ENCODE results near the gene TCF25. TPM values are rescaled to one million over a fixed set of nuclear protein-coding genes. Genes with fewer than 3 reads are reported as not detected.
A peak's percentile ranks its signal among the peaks of the same experiment; 100 is the strongest.
"Not testable (repeated sequence)": the region's sequence is repeated elsewhere in the genome, so short reads cannot be mapped to it uniquely, and the experiment has no call there.

The TCF25 gene, protein sequence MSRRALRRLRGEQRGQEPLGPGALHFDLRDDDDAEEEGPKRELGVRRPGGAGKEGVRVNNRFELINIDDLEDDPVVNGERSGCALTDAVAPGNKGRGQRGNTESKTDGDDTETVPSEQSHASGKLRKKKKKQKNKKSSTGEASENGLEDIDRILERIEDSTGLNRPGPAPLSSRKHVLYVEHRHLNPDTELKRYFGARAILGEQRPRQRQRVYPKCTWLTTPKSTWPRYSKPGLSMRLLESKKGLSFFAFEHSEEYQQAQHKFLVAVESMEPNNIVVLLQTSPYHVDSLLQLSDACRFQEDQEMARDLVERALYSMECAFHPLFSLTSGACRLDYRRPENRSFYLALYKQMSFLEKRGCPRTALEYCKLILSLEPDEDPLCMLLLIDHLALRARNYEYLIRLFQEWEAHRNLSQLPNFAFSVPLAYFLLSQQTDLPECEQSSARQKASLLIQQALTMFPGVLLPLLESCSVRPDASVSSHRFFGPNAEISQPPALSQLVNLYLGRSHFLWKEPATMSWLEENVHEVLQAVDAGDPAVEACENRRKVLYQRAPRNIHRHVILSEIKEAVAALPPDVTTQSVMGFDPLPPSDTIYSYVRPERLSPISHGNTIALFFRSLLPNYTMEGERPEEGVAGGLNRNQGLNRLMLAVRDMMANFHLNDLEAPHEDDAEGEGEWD
- total RNA-seq = 192 and 194 TPM in 2 replicates

DNA sequence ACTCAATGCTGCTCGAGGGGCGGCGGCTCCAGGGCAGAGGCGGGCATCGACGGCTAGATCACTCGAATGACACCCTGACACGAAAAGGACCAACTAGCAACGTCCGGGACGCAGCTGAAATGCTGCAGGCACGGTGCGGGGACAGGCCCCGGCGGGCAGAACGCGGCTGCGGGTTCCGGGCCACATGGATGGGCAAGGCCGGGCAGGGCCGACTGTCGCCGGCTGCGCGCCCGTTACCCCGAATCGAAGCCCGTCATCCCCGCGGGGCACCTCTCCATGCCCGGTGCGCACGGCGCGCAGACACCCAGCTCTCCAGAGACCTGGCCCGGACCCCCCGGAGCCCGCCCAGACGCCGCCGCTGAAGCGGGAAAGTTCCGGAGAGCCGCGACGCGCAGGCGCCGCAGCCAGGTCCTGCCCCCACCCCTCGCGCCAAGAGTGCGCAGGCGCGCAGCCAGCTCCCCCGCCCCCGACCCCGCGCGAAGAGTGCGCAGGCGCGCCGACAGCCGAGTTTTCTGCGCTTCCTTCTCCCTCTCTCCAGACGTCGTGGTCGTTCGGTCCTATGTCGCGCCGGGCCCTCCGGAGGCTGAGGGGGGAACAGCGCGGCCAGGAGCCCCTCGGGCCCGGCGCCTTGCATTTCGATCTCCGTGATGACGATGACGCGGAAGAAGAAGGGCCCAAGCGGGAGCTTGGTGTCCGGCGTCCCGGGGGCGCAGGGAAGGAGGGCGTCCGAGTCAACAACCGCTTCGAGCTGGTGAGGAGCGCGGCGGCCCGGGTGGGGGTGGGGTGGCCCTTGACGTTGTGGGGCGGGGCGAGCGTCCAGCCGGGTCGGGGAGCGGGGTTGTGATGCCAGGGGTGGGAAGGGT lies at the start of gene TCF25:
TCF25 (plus strand) TSS at position 484 of the 863 bp plus-strand sequence; CDS start at position 560, 76 bp downstream.
- Mint-ChIP-seq H3K9me3 (peaks cover 4% of the 10 kb centered on the region), H3K27me3 (no peaks in the 10 kb centered on the region)

DNA sequence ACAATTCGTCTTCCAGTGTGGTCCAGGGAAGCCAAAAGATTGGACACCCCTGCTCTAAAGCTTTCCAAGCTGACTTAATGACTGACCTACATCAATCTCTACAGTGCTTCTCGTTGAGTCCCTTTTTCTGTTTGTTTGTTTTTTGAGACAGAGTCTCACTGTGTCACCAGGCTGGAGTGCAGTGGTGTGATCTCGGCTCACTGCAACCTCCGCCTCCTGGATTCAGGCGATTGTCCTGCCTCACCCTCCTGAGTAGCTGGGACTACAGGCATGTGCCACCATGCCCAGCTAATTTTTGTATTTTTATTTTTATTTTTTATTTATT lies 49.6 kb upstream of the TCF25 start:
- DNase-seq; intact Hi-C loops (cut with micrococcal nuclease); H3K27me3 Mint-ChIP-seq; H3K4me1 Mint-ChIP-seq; H3K4me3 Mint-ChIP-seq; H3K27ac Mint-ChIP-seq; H3K9me3 Mint-ChIP-seq; H3K36me3 Mint-ChIP-seq (ENCODE audit: low read depth): not testable (repeated sequence)

More for the DNA sequence above, at the start of gene TCF25:
- Mint-ChIP-seq H3K4me3 (peak within 1 kb of the TSS; percentile 92), H3K27ac (peak within 1 kb of the TSS; percentile 98), H3K36me3 (ENCODE audit: low read depth) (peaks cover 39% of the 10 kb centered on the region), H3K4me1 (peaks cover 13% of the 10 kb centered on the region)
- DNase-seq = peak; percentile 96
- intact Hi-C loops (cut with micrococcal nuclease) = loop anchor here (5.0 kb wide), 1 partner anchor 54 kb away; no protein-coding TSS in a partner anchor

DNA sequence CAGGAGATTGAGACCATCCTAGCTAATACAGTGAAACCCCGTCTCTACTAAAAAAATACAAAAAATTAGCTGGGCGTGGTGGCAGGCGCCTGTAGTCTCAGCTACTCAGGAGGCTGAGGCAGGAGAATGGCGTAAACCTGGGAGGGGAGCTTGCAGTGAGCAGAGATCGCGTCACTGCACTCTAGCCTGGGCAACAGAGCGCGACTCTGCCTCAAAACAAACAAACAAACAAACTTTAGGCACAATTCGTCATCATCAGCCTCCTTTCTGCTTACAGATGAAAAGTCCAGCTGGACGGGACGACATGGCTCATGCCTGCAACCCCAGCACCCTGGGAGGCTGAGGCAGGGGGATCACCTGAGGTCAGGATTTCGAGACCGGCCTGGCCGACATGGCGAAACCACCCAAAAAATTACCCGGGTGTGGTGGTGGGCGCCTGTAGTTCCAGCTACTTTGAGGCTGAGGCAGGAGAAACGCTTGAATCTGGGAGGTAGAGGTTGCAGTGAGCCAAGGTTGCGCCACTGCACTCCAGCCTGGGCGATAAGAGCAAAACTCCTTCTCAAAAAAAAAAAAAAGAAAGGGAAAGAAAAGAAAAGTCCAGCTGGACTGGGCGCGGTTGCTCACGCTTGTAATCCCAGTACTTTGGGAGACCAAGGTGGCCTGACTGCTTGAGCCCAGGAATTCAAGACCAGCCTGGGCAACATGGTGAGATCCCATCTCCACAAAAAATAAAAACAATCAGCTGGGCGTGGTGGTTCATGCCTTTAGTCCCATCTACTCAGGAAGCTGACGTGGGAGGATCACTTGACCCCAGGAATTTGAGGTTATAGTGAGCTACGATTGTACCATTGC lies 46.6 kb upstream of the TCF25 start:
- no peak for DNase-seq
- Mint-ChIP-seq H3K36me3 (ENCODE audit: low read depth) (no peaks in the 10 kb centered on the region), H3K27me3 (peaks cover 19% of the 10 kb centered on the region), H3K4me1 (peaks cover 5% of the 10 kb centered on the region), H3K4me3 (no peak overlapping the region), H3K9me3 (no peaks in the 10 kb centered on the region), H3K27ac (no peak overlapping the region)
- intact Hi-C loops (cut with micrococcal nuclease) = no loop called here

DNA sequence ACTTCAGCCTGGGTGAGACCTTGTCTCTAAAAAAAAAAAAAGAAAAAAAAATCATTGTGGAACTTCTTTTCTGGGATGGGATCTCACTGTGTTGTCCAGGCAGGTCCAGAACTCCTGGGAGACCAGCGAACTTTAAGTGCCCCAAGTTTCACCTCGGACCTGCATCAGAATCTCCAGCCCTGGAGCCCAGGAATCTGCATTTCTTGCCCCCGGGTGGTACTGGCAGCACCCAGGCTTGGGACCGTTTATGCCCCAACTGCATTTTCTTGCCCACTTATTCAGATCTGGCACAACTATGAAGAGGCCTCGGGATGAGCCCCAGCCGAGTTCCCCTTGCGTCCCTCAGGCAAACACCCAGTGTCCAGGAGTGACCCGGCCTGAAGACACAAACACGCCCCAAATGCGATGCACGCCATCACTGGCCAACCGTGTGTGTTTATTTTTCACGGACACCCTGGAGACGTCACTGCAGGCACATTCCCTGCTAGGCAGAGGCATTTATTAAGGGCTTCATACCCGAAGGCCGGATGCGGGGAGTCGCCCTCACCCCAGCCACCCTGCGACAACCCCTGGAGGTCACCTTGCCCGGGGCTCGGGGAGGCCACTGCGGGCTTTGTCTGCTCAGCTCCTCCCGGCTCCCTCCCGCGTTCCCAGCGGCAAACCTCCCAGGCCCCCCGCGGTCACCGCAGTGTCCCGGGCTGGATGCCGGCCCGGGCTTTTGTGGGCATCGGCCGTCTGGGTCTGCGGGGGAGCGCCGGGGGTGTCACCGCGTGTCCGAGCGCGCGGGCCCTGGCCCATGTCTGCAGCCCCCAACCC lies 45.8 kb upstream of the TCF25 start:
- Mint-ChIP-seq H3K4me1 (peaks cover 5% of the 10 kb centered on the region), H3K9me3 (no peaks in the 10 kb centered on the region), H3K27ac (no peak overlapping the region), H3K36me3 (ENCODE audit: low read depth) (no peaks in the 10 kb centered on the region), H3K4me3 (peak overlapping the region; percentile 72), H3K27me3 (peaks cover 19% of the 10 kb centered on the region)
- intact Hi-C loops (cut with micrococcal nuclease) = loop anchor here (1.0 kb wide), 1 partner anchor 11 kb away; the partner anchor contains the start of gene FANCA
- no peak for DNase-seq

DNA sequence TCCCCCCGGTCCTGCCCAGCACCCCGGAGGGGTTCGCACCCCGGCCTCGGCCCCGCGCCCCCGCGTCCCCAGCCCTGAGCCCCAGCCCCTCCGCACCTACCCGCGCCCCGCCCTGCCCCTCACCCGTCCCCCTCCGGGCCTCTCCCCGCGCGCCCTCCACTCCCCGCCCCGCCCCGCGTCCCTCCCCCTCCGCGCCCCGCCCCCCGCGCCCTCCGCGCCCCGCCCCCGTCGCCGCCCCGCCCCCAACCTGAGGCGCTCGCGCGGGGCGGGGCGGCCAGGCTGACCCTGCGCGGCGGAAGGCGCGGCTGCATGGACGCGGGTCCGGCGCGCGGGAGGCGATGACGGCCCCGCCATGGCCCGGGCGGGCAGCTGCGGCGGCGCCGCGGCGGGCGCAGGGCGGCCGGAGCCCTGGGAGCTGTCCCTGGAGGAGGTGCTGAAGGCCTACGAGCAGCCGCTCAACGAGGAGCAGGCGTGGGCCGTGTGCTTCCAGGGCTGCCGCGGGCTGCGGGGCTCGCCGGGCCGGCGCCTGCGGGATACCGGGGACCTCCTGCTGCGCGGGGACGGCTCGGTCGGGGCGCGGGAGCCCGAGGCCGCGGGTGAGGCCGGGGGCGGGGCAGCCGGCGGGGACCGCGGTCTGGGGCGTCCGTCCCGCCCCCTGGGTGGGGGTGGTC lies 45.1 kb upstream of the TCF25 start, which contains the start of gene SPIRE2:
SPIRE2 (plus strand) TSS at position 277 of the 671 bp plus-strand sequence; CDS start at position 353, 76 bp downstream.
- peak; percentile 95 for DNase-seq
- Mint-ChIP-seq H3K4me1 (peaks cover 5% of the 10 kb centered on the region), H3K4me3 (peak within 1 kb of the TSS; percentile 72), H3K9me3 (no peaks in the 10 kb centered on the region), H3K36me3 (ENCODE audit: low read depth) (no peaks in the 10 kb centered on the region), H3K27ac (no peak within 1 kb of the TSS), H3K27me3 (peaks cover 19% of the 10 kb centered on the region)
- intact Hi-C loops (cut with micrococcal nuclease) = loop anchor here (1.0 kb wide), 1 partner anchor 12 kb away; the partner anchor contains the start of gene FANCA

DNA sequence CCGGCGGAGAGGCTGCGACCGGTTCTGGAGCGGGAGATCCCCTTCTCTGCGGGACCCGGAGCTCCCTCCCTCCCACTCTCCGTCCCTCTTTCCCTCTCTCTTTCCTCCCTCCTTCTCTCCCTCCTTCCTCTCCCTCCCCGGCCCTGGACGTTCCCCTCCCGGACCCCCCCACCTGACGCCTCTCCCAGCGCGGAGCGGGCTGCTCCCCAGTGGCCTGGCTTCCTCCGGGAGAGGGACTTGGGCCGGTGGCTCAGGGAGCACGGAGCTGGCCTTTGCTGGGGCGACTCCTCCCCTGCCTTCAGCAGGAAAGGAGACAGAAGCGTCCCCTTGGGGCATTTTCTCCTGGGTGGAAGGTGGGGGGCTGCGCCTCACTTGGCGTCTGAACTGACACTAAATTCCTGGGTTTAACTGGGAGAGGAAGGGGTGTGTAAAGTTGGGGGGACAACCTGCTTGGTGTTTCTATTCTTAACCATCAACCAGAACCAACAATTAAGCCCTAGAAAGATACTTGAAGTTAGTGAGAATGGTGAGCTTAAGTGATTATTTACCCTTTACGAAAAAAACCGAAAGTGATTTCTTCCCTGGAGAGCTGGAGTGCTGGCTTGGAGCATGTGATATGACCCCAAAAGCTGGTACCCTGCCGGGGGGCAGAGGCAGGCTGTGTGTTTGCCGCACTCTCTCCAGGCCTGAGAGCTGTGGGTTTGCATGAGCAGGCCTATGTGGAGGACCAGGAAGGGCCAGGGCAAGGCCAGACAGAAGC lies 44.3 kb upstream of the TCF25 start:
- Mint-ChIP-seq H3K9me3 (no peaks in the 10 kb centered on the region), H3K27ac (no peak overlapping the region), H3K4me1 (peaks cover 5% of the 10 kb centered on the region), H3K36me3 (ENCODE audit: low read depth) (no peaks in the 10 kb centered on the region), H3K4me3 (peak overlapping the region; percentile 59), H3K27me3 (peaks cover 19% of the 10 kb centered on the region)
- no peak for DNase-seq
- intact Hi-C loops (cut with micrococcal nuclease) = loop anchor here (1.0 kb wide), 1 partner anchor 13 kb away; the partner anchor contains the start of gene FANCA

DNA sequence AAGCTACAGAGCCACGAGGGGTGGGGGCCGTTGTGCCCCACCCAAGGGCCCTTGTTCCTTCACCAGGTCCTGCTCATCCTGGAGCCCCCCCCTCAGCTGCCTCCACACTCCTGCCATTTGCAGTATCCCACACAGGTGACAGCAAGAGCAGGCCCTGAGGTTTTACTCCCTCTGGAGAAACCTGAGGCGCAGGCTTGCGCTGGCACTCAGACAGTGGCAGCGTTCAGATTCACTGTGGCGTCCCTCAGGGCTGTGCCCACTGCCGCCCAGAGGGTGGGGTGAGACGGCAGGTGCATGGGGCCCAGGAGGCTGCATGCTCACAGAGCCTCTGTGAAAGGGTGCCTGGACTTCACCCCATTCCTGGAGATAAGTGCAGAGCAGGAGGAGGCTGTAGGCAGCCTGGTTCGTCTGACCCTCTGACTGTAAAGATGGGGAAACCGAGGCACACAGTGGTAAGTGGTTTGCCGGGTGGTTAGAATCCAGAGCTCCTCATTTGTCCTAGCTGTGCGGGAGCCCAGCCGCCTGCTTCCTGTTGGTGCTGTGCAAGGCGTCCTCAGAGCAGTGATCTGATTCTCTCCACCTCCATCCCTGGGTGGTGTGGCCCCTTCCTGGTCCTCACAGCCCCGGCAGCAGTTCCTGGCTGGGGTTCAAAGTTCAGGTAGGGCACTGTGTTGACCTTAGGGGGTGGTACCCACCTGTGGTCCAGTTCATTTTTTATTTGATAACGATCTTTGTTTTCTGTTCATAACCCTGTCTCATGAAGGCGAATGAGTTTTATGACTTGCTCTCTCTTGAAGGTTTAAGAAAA lies 43.6 kb upstream of the TCF25 start:
- intact Hi-C loops (cut with micrococcal nuclease) = no loop called here
- peaks cover 19% of the 10 kb centered on the region for H3K27me3 Mint-ChIP-seq
- no peak overlapping the region for H3K27ac Mint-ChIP-seq
- H3K36me3 Mint-ChIP-seq (ENCODE audit: low read depth) = no peaks in the 10 kb centered on the region
- H3K9me3 Mint-ChIP-seq = no peaks in the 10 kb centered on the region
- peaks cover 5% of the 10 kb centered on the region for H3K4me1 Mint-ChIP-seq
- DNase-seq = no peak
- H3K4me3 Mint-ChIP-seq = no peak overlapping the region

DNA sequence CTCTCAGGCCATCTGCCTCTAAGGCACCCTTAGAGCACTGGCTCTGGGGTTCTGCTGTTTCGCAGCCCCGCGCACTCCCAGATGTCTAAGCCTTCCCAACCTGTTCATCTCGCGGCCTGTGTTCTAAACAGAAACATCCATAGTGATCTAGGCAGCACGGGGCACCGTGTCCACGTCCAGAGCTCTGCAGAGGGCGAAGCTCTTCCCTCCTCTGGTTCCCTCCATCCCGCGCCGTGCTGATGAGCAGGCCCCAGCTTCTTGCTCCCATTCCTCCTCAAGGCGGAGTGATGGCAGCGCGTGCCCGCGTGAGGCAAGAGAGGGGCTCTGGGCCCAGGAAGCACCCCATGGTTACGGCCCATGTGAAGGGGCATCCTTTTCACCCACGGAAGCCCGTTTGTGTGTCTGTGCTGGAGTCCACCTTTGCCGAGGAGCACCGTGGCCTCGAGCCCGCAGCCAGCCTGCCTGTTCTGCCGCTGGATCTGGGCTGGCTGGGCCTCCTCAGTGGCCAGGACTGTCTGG lies 41.5 kb upstream of the TCF25 start:
- Mint-ChIP-seq H3K4me1 (peaks cover 5% of the 10 kb centered on the region), H3K36me3 (ENCODE audit: low read depth) (no peaks in the 10 kb centered on the region), H3K4me3 (no peak overlapping the region), H3K27me3 (peaks cover 20% of the 10 kb centered on the region), H3K27ac (no peak overlapping the region), H3K9me3 (no peaks in the 10 kb centered on the region)
- intact Hi-C loops (cut with micrococcal nuclease) = no loop called here
- no peak for DNase-seq

DNA sequence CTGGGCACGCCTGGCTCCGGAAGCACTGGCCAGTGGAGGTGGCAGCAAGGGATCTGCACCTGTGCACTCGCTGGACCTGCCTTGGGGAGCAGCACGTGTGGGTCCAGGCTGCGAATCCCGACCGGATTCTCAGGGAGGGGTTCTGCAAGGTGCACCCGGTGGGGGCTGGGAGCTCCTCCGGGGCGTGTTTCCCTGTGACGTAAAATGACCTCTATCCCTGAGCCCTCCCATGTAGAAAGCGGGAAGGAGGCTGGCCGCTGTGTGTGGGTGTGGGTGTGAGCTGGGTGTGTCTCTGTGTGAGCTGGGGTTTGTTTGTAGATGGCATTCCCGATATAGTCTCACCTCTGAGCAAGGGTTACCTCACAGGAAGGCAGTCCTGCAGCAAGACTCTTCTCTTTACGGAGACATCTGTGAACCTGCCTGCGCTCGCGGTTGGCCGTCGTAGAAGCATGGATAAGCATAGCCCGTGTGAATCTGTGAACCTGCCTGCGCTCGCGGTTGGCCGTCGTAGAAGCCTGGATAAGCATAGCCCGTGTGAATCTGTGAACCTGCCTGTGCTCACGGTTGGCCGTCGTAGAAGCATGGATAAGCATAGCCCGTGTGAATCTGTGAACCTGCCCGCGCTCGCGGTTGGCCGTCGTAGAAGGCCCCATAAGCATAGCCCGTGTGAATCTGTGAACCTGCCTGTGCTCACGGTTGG lies 39.6 kb upstream of the TCF25 start:
- H3K27ac Mint-ChIP-seq; H3K4me3 Mint-ChIP-seq; DNase-seq; H3K36me3 Mint-ChIP-seq (ENCODE audit: low read depth); intact Hi-C loops (cut with micrococcal nuclease); H3K9me3 Mint-ChIP-seq: not testable (repeated sequence)
- Mint-ChIP-seq H3K27me3 (peaks cover 15% of the 10 kb centered on the region), H3K4me1 (peaks cover 18% of the 10 kb centered on the region)

DNA sequence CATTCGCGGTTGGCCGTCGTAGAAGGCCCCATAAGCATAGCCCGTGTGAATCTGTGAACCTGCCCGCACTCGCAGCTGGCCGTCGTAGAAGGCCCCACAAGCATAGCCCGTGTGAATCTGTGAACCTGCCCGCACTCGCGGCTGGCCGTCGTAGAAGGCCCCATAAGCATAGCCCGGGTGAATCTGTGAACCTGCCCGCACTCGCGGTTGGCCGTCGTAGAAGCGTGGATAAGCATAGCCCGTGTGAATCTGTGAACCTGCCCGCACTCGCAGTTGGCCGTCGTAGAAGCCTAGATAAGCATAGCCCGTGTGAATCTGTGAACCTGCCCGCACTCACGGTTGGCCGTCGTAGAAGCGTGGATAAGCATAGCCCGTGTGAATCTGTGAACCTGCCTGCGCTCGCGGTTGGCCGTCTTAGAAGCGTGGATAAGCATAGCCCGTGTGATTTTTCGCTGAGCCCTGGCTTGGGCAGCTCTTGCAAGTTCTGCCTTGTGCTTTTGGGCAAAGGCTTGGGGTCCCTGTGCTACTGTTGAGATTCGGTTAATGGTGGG lies 38.5 kb upstream of the TCF25 start:
- H3K4me1 Mint-ChIP-seq = peaks cover 16% of the 10 kb centered on the region
- DNase-seq; intact Hi-C loops (cut with micrococcal nuclease); H3K9me3 Mint-ChIP-seq; H3K36me3 Mint-ChIP-seq (ENCODE audit: low read depth); H3K27ac Mint-ChIP-seq; H3K4me3 Mint-ChIP-seq: not testable (repeated sequence)
- peaks cover 11% of the 10 kb centered on the region for H3K27me3 Mint-ChIP-seq

Measured in activated CD4-positive, alpha-beta T cell treated with anti-CD3 and anti-CD28 coated beads, Interleukin-2, amount 10 ng/mL, durations not matched to agents 24 days and 14 days (primary cell).